ENCODE data around the gene NXF1.
A peak's percentile ranks its signal among the peaks of the same experiment; 100 is the strongest.
"Not testable (repeated sequence)": the region's sequence is repeated elsewhere in the genome, so short reads cannot be mapped to it uniquely, and the experiment has no call there.

Gene NXF1

GRCh38 chr11:62805076-62805892 is at the start of gene NXF1:
NXF1 (minus strand) TSS chr11:62805440; CDS start chr11:62805356, 84 bp downstream.
- DNase-seq: peak; percentile 77

- no peak for DNase-seq
These were observed 49.0 kb upstream of the NXF1 start for GRCh38 chr11:62854013-62854824.

- no peak for DNase-seq
These were observed 48.2 kb upstream of the NXF1 start for GRCh38 chr11:62853279-62853965.

- no peak for DNase-seq
These were observed 47.4 kb upstream of the NXF1 start for GRCh38 chr11:62852523-62853188.

- no peak for DNase-seq
These were observed 46.7 kb upstream of the NXF1 start for GRCh38 chr11:62851807-62852522.

- DNase-seq: no peak
These were observed 45.9 kb upstream of the NXF1 start for GRCh38 chr11:62850911-62851806.

- no peak for DNase-seq
These were observed 42.6 kb upstream of the NXF1 start for GRCh38 chr11:62847767-62848314.

GRCh38 chr11:62846177-62846576 is 40.9 kb upstream of the NXF1 start:
- DNase-seq: no peak

GRCh38 chr11:62844154-62844553 is 38.9 kb upstream of the NXF1 start:
- DNase-seq: no peak

GRCh38 chr11:62843466-62843865 is 38.2 kb upstream of the NXF1 start:
- DNase-seq: no peak

GRCh38 chr11:62842891-62843290 is 37.7 kb upstream of the NXF1 start:
- not testable (repeated sequence) for DNase-seq

GRCh38 chr11:62842171-62842741 is 37.0 kb upstream of the NXF1 start:
- no peak for DNase-seq

- peak; percentile 95 for DNase-seq
These were observed 36.3 kb upstream of the NXF1 start for GRCh38 chr11:62841361-62842170.

- DNase-seq: peak; percentile 65
These were observed 35.6 kb upstream of the NXF1 start for GRCh38 chr11:62840721-62841360.

GRCh38 chr11:62839050-62839945 is 34.1 kb upstream of the NXF1 start, which contains the start of gene WDR74:
WDR74 (minus strand) TSS chr11:62839590; CDS start chr11:62839570, 20 bp downstream.
- peak; percentile 81 for DNase-seq

- no peak for DNase-seq
These were observed 30.1 kb upstream of the NXF1 start for GRCh38 chr11:62835336-62835735.

GRCh38 chr11:62832336-62833234 is 27.3 kb upstream of the NXF1 start, which contains the start of gene TEX54:
TEX54 (minus strand) TSS chr11:62832841.
- no peak for DNase-seq
